OCI-LY1 (cell line): ENCODE measurements around the gene LRRC41.

Source experiments
- H2AFZ ChIP-seq: fragments of 200-600 bp; sonication (generic), shearing (Covaris generic); 2 replicates; pipeline ENCODE4 v1.6.0; 2014; ENCODE audit warnings: antibody characterized with exemption, mild to moderate bottlenecking, low read length
- H3F3A ChIP-seq: fragments of 200-600 bp; sonication (generic), shearing (Covaris generic); 2 replicates; pipeline ENCODE4 v1.6.0; 2014; ENCODE audit warnings: mild to moderate bottlenecking, antibody characterized with exemption, low read length, moderate library complexity; ENCODE audit not compliant: insufficient read depth
- H3K27ac ChIP-seq: fragments of 200-600 bp; sonication (generic); 2 replicates; pipeline ENCODE4 v1.5.1; 2014; ENCODE audit warnings: low read length, mixed run types, mild to moderate bottlenecking, low read depth; ENCODE audit not compliant: poor library complexity, severe bottlenecking
- H3K27me3 ChIP-seq: fragments of 200-600 bp; sonication (generic); 2 replicates; pipeline ENCODE4 v1.6.0; 2014; ENCODE audit warnings: antibody characterized with exemption, mild to moderate bottlenecking, low read length, moderate library complexity; ENCODE audit not compliant: insufficient read depth
- H3K36me3 ChIP-seq: fragments of 200-600 bp; sonication (generic); 2 replicates; pipeline ENCODE4 v1.6.1; 2014; ENCODE audit warnings: mild to moderate bottlenecking, antibody characterized with exemption, low read length, moderate library complexity, mixed read lengths; ENCODE audit not compliant: insufficient read depth
- H3K4me1 ChIP-seq: fragments of 200-600 bp; sonication (generic); 2 replicates; pipeline ENCODE4 v1.5.1; 2014; ENCODE audit warnings: mild to moderate bottlenecking, low read length, moderate library complexity; ENCODE audit not compliant: insufficient read depth, severe bottlenecking
- H3K4me2 ChIP-seq: fragments of 200-600 bp; sonication (generic), shearing (Covaris generic); 2 replicates; pipeline ENCODE4 v1.6.1; 2014; ENCODE audit warnings: low read length
- H3K4me3 ChIP-seq: fragments of 200-600 bp; sonication (generic); 2 replicates; pipeline ENCODE4 v1.5.1; 2014; ENCODE audit warnings: low read length, low read depth, mild to moderate bottlenecking, mixed read lengths; ENCODE audit not compliant: poor library complexity, severe bottlenecking
- H3K79me2 ChIP-seq: fragments of 200-600 bp; shearing (Covaris generic); 2 replicates; pipeline ENCODE4 v1.6.1; 2016; ENCODE audit warnings: mixed run types, low read length, mixed read lengths; ENCODE audit not compliant: insufficient read depth
- H3K9ac ChIP-seq: fragments of 200-600 bp; sonication (generic), shearing (Covaris generic); 2 replicates; pipeline ENCODE4 v1.6.1; 2014; ENCODE audit warnings: mild to moderate bottlenecking, low read length, mixed read lengths
- H3K9me2 ChIP-seq: fragments of 200-600 bp; sonication (generic), shearing (Covaris generic); 2 replicates; pipeline ENCODE4 v1.6.1; 2014; ENCODE audit warnings: low read depth, mild to moderate bottlenecking, low read length, mixed read lengths
- H3K9me3 ChIP-seq: fragments of 200-600 bp; shearing (Covaris generic); 2 replicates; pipeline ENCODE4 v1.6.1; 2014; ENCODE audit warnings: low read length, mixed read lengths
- H4K20me1 ChIP-seq: fragments of 200-600 bp; sonication (generic), shearing (Covaris generic); 2 replicates; pipeline ENCODE4 v1.6.0; 2016; ENCODE audit warnings: mild to moderate bottlenecking, low read length; ENCODE audit not compliant: insufficient read depth
- EZH2 ChIP-seq: fragments of 200-600 bp; sonication (generic), shearing (Covaris generic); IDR thresholded peaks from 2 replicates; pipeline ENCODE4 v1.8.0; 2017; ENCODE audit warnings: borderline replicate concordance, mixed run types, mild to moderate bottlenecking, antibody characterized with exemption, low read length, moderate library complexity, mixed read lengths
- TF ChIP-seq, protein P1 (sequence below): fragments of 200-600 bp; sonication (generic), shearing (Covaris generic); IDR thresholded peaks from 2 replicates; pipeline ENCODE4 v1.5.1; 2017; ENCODE audit warnings: mild to moderate bottlenecking, antibody characterized with exemption, low read length, moderate library complexity, mixed read lengths

The LRRC41 gene

DNA sequence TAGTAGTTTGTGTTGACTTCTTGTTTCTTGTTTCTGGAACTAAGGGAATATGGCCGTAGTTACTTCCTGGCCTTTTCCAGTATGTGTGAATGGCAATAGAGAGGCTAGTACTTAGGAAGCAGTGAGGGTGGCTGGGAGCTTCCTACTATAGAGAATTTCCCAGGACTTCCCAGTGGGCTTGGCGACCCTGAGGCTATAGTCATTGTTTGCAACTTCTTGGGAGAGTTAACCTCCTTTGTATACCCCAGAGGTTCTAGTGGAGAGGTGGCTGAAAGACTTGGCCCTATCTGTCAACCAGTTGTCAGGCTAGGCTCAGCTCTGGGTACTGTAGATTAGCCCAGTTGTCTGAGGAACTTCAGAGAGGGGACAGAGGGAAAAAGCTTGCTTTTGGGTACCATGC, 40.3 kb downstream of the LRRC41 start:
- Histone ChIP-seq H3K27me3 (no peaks in the 10 kb centered on the region), H3K4me3 (no peak overlapping the region), H3K27ac (no peak overlapping the region), H3F3A (no peaks in the 10 kb centered on the region), H3K9ac (no peak overlapping the region), H3K4me1 (no peaks in the 10 kb centered on the region), H4K20me1 (no peaks in the 10 kb centered on the region), H3K36me3 (peaks cover 95% of the 10 kb centered on the region), H3K9me3 (no peaks in the 10 kb centered on the region), H2AFZ (no peak overlapping the region), H3K79me2 (no peaks in the 10 kb centered on the region), H3K9me2 (no peaks in the 10 kb centered on the region), H3K4me2 (no peak overlapping the region)
- TF ChIP-seq, protein P1, sequence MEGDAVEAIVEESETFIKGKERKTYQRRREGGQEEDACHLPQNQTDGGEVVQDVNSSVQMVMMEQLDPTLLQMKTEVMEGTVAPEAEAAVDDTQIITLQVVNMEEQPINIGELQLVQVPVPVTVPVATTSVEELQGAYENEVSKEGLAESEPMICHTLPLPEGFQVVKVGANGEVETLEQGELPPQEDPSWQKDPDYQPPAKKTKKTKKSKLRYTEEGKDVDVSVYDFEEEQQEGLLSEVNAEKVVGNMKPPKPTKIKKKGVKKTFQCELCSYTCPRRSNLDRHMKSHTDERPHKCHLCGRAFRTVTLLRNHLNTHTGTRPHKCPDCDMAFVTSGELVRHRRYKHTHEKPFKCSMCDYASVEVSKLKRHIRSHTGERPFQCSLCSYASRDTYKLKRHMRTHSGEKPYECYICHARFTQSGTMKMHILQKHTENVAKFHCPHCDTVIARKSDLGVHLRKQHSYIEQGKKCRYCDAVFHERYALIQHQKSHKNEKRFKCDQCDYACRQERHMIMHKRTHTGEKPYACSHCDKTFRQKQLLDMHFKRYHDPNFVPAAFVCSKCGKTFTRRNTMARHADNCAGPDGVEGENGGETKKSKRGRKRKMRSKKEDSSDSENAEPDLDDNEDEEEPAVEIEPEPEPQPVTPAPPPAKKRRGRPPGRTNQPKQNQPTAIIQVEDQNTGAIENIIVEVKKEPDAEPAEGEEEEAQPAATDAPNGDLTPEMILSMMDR, result no peak
- TF ChIP-seq EZH2, result no peak

DNA sequence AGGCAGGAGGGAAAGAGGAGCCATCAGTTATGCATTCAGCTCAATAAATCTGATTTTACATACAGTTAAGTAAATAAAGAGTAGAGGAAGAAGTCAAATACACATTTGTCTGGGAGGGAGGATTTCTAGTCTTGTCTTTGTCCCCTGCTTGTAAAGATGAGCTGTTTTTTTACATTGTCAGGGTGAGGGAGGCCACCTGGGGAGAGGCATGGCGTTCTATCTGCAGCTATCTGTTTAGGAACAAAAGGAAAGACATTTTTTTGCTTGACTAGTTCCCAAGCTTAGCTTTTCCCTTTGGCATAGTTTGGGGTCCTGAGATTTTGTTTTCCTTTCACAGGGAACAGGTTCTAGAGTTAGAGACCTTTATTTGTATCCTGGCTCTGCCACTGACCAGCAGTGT, 40.9 kb downstream of the LRRC41 start:
- Histone ChIP-seq H3K4me1 (no peaks in the 10 kb centered on the region), H3K4me2 (no peak overlapping the region), H3K27me3 (no peaks in the 10 kb centered on the region), H3K9me2 (no peaks in the 10 kb centered on the region), H3K27ac (no peak overlapping the region), H4K20me1 (no peaks in the 10 kb centered on the region), H3K4me3 (no peak overlapping the region), H3F3A (no peaks in the 10 kb centered on the region), H3K79me2 (no peaks in the 10 kb centered on the region), H3K36me3 (peaks cover 93% of the 10 kb centered on the region), H3K9ac (no peak overlapping the region), H2AFZ (no peak overlapping the region), H3K9me3 (no peaks in the 10 kb centered on the region)
- no peak for TF ChIP-seq EZH2
- TF ChIP-seq, protein P1, result no peak

DNA sequence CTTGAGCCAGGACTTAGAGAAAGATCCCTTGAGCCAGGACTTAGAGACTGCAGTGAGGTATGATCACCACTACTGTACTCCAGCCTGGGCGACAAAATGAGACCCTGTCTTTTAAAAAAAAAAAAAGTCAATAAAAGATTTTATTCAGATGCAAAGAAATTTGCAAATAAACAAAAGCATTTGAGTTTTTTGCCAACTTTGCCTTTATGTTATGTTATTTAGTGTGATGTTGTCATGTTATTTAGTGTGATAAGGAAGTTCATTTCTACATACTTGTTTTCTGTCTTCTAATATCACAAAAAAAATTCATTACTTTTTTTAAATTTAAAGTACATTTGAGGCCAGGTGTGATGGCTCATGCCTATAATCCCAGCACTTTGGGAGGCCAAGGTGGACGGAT, 46.9 kb downstream of the LRRC41 start:
- peaks cover 93% of the 10 kb centered on the region for H3K36me3 ChIP-seq
- H3K79me2 ChIP-seq, result no peaks in the 10 kb centered on the region

More for the DNA sequence above, 46.9 kb downstream of the LRRC41 start:
- Histone ChIP-seq H3K27ac (no peak overlapping the region), H3K9me3 (no peaks in the 10 kb centered on the region), H3K4me1 (no peaks in the 10 kb centered on the region), H3K9me2 (no peaks in the 10 kb centered on the region), H3K4me2 (no peak overlapping the region), H2AFZ (no peak overlapping the region), H3K9ac (no peak overlapping the region), H3K4me3 (no peak overlapping the region), H4K20me1 (no peaks in the 10 kb centered on the region), H3F3A (no peaks in the 10 kb centered on the region), H3K27me3 (no peaks in the 10 kb centered on the region)
- TF ChIP-seq, protein P1, result no peak
- no peak for TF ChIP-seq EZH2
